DND-41 (cell line): ENCODE results near the gene ZSWIM6.

Experiments used
- ATAC-seq: fragments of 200-7000 bp; cut with Tn5 transposase; 3 replicates; pipeline ENCODE4 v1.9.1; 2021; ENCODE audit warnings: low read depth; ENCODE audit not compliant: insufficient read depth
- DNase-seq: peaks from one replicate; pipeline ENCODE4 v3.0.0-alpha.2; 2020
- H2AFZ ChIP-seq: 2 replicates; pipeline ENCODE4 v1.6.0; 2012; ENCODE audit warnings: low read depth, low read length
- H3K27ac ChIP-seq: 2 replicates; pipeline ENCODE4 v1.5.1; 2012; ENCODE audit warnings: low read length, inconsistent platforms
- H3K27me3 ChIP-seq: fragments of 200-600 bp; sonication (generic); 2 replicates; pipeline ENCODE4 v1.6.0; 2012; ENCODE audit warnings: low read length, mild to moderate bottlenecking, inconsistent platforms; ENCODE audit not compliant: insufficient read depth, poor library complexity
- H3K36me3 ChIP-seq: 2 replicates; pipeline ENCODE4 v1.5.1; 2012; ENCODE audit warnings: low read length, inconsistent platforms; ENCODE audit not compliant: insufficient read depth
- H3K4me1 ChIP-seq: 2 replicates; pipeline ENCODE4 v1.5.1; 2012; ENCODE audit warnings: mild to moderate bottlenecking, low read length; ENCODE audit not compliant: insufficient read depth
- H3K4me2 ChIP-seq: 2 replicates; pipeline ENCODE4 v1.6.0; 2012; ENCODE audit warnings: mild to moderate bottlenecking, moderate library complexity, low read length, inconsistent platforms; ENCODE audit not compliant: insufficient read depth
- H3K4me3 ChIP-seq, 2 experiments: fragments of 200-600 bp in 1 of 2; shearing (Covaris generic) in 1 of 2; 2 replicates each; pipeline ENCODE4 v1.5.1; 2012 to 2016; ENCODE audit warnings: inconsistent platforms in 2 of 2, low read length in 2 of 2, mild to moderate bottlenecking in 2 of 2, low read depth in 1 of 2, moderate library complexity in 1 of 2
- H3K79me2 ChIP-seq: 2 replicates; pipeline ENCODE4 v1.6.0; 2012; ENCODE audit warnings: low read length, inconsistent platforms; ENCODE audit not compliant: insufficient read depth
- H3K9ac ChIP-seq: 2 replicates; pipeline ENCODE4 v1.6.0; 2012; ENCODE audit warnings: low read depth, mild to moderate bottlenecking, inconsistent platforms, low read length, moderate library complexity
- H3K9me3 ChIP-seq: 2 replicates; pipeline ENCODE4 v1.5.1; 2012; ENCODE audit warnings: low read length, moderate library complexity, mild to moderate bottlenecking, inconsistent platforms; ENCODE audit not compliant: insufficient read depth, severe bottlenecking
- H4K20me1 ChIP-seq: 2 replicates; pipeline ENCODE4 v1.6.0; 2012; ENCODE audit warnings: low read length; ENCODE audit not compliant: insufficient read depth
- EZH2 ChIP-seq: IDR thresholded peaks from 3 replicates; pipeline ENCODE4 v1.6.1; 2012; ENCODE audit warnings: borderline replicate concordance, low read depth, mild to moderate bottlenecking, moderate library complexity, low read length, inconsistent platforms; ENCODE audit not compliant: severe bottlenecking
- TF ChIP-seq, protein P1 (sequence below): IDR thresholded peaks from 2 replicates; pipeline ENCODE4 v1.5.1; 2012; ENCODE audit warnings: borderline replicate concordance, low read length, moderate library complexity, mild to moderate bottlenecking; ENCODE audit not compliant: poor library complexity, severe bottlenecking; ENCODE audit errors: extremely low read depth

Gene ZSWIM6

DNA sequence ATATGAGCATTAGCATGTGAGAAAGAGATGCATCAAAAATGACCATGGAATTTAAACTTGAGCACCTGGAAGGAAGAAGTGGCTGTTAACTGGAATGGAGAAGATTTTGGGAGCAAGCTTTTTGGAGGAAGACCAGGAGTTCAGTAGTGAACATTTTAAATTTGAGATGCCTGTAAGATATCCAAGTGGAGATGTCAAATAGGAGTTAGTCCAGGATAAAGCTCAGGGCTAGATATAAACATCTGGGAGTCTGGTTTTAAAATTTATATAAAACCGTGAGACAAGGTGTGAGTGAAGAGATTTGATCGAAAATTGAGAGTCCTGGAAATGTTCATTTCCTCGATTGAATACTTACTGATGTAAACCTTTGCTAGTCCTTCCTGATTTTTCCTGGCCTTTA lies 217.5 kb downstream of the ZSWIM6 start:
- TF ChIP-seq, protein P1, sequence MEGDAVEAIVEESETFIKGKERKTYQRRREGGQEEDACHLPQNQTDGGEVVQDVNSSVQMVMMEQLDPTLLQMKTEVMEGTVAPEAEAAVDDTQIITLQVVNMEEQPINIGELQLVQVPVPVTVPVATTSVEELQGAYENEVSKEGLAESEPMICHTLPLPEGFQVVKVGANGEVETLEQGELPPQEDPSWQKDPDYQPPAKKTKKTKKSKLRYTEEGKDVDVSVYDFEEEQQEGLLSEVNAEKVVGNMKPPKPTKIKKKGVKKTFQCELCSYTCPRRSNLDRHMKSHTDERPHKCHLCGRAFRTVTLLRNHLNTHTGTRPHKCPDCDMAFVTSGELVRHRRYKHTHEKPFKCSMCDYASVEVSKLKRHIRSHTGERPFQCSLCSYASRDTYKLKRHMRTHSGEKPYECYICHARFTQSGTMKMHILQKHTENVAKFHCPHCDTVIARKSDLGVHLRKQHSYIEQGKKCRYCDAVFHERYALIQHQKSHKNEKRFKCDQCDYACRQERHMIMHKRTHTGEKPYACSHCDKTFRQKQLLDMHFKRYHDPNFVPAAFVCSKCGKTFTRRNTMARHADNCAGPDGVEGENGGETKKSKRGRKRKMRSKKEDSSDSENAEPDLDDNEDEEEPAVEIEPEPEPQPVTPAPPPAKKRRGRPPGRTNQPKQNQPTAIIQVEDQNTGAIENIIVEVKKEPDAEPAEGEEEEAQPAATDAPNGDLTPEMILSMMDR: no peak
- TF ChIP-seq EZH2: no peak
- Histone ChIP-seq H3K9ac (no peak overlapping the region), H3K4me1 (no peaks in the 10 kb centered on the region), H3K27ac (no peak overlapping the region), H3K9me3 (no peaks in the 10 kb centered on the region), H3K36me3 (no peaks in the 10 kb centered on the region), H3K27me3 (no peaks in the 10 kb centered on the region), H2AFZ (no peak overlapping the region), H3K79me2 (no peaks in the 10 kb centered on the region), H3K4me2 (no peak overlapping the region), H4K20me1 (no peaks in the 10 kb centered on the region), H3K4me3 (no peak overlapping the region)
- no peak for ATAC-seq
- DNase-seq: no peak

DNA sequence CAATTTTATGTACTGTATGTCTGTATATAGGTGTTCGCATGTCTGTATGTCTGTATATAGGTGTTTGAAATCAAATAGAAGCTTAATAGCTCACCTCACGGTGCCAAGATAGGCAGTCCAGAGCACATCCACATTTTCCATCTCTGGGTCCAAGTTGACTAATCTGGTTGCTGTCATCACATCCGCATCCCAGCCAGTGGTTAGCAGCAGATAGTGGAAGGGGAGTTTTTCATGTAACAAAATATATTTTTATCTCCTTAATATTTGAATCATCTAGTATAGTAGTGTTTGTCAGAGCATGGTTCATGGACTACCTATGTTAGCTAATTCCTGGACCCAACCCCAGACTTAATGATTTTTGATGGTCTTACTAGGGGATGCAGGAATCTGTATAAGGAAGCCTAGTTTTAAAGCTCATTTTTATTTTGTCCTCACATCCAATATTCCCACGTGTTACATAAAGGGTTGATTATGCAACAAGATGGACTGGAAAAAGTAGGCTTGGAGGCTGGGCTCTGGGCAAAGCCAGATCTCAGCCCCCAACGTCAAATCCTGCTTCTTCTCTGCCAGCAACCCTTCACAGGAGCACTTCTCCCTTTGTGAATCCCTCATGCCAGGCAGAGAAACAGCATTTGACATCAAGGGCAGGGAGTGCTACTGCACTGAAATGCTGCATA lies 219.7 kb downstream of the ZSWIM6 start:
- DNase-seq: no peak
- H3K36me3 ChIP-seq: no peaks in the 10 kb centered on the region
- H2AFZ ChIP-seq: no peak overlapping the region

DNA sequence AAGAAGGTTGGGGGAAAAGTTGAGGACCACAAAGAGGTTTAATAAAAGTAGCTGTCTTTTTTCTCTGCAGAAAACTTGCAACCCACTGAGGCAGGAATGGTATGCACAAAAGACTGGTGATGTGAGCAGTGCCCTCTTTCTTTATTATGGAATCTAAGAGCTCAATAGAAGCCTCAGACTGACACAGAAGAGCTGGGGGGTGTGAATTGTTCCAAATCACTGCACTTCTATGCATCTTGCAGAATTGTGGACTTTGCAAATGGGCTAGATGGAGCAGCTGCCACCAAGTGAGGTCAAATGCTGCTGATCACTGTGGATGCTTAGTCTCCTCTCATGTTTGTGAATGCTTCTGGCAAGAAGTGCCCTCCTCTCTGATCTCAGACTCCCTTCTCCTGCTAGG lies 227.1 kb downstream of the ZSWIM6 start:
- ATAC-seq (no peak), DNase-seq (no peak)
- H3K79me2 ChIP-seq: no peaks in the 10 kb centered on the region
- no peak overlapping the region for H3K4me3 ChIP-seq
- no peak overlapping the region for H3K9ac ChIP-seq
- TF ChIP-seq, protein P1: no peak
- no peak for TF ChIP-seq EZH2
- no peaks in the 10 kb centered on the region for H3K9me3 ChIP-seq
- no peaks in the 10 kb centered on the region for H3K36me3 ChIP-seq
- no peak overlapping the region for H2AFZ ChIP-seq
- H3K4me2 ChIP-seq: no peak overlapping the region
- no peaks in the 10 kb centered on the region for H4K20me1 ChIP-seq
- no peaks in the 10 kb centered on the region for H3K4me1 ChIP-seq
- H3K27ac ChIP-seq: no peak overlapping the region
- no peaks in the 10 kb centered on the region for H3K27me3 ChIP-seq

More for the DNA sequence above, 219.7 kb downstream of the ZSWIM6 start:
- H3K27me3 ChIP-seq: no peaks in the 10 kb centered on the region
- H3K4me2 ChIP-seq: no peak overlapping the region
- H3K79me2 ChIP-seq: no peaks in the 10 kb centered on the region
- no peak for ATAC-seq
- no peak for TF ChIP-seq EZH2
- TF ChIP-seq, protein P1: no peak
- H3K27ac ChIP-seq: no peak overlapping the region
- H4K20me1 ChIP-seq: no peaks in the 10 kb centered on the region
- no peaks in the 10 kb centered on the region for H3K4me1 ChIP-seq
- no peaks in the 10 kb centered on the region for H3K9me3 ChIP-seq
- no peak overlapping the region for H3K9ac ChIP-seq
- H3K4me3 ChIP-seq: no peak overlapping the region
